ENCODE data around the gene TRIM47. TPM values are rescaled to one million over a fixed set of nuclear protein-coding genes. Genes with fewer than 3 reads are reported as not detected.

Gene TRIM47, protein sequence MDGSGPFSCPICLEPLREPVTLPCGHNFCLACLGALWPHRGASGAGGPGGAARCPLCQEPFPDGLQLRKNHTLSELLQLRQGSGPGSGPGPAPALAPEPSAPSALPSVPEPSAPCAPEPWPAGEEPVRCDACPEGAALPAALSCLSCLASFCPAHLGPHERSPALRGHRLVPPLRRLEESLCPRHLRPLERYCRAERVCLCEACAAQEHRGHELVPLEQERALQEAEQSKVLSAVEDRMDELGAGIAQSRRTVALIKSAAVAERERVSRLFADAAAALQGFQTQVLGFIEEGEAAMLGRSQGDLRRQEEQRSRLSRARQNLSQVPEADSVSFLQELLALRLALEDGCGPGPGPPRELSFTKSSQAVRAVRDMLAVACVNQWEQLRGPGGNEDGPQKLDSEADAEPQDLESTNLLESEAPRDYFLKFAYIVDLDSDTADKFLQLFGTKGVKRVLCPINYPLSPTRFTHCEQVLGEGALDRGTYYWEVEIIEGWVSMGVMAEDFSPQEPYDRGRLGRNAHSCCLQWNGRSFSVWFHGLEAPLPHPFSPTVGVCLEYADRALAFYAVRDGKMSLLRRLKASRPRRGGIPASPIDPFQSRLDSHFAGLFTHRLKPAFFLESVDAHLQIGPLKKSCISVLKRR
- 21.0 TPM for total RNA-seq
- long read RNA-seq, transcript TRIM47-201 (6 exons, 2,266 nt) = major isoform, 38 of 58 reads
- long read RNA-seq, partial matches to known transcripts = 7 of 58 reads
- long read RNA-seq, other reads (novel, unspliced or antisense) = 11 of 58 reads

DNA sequence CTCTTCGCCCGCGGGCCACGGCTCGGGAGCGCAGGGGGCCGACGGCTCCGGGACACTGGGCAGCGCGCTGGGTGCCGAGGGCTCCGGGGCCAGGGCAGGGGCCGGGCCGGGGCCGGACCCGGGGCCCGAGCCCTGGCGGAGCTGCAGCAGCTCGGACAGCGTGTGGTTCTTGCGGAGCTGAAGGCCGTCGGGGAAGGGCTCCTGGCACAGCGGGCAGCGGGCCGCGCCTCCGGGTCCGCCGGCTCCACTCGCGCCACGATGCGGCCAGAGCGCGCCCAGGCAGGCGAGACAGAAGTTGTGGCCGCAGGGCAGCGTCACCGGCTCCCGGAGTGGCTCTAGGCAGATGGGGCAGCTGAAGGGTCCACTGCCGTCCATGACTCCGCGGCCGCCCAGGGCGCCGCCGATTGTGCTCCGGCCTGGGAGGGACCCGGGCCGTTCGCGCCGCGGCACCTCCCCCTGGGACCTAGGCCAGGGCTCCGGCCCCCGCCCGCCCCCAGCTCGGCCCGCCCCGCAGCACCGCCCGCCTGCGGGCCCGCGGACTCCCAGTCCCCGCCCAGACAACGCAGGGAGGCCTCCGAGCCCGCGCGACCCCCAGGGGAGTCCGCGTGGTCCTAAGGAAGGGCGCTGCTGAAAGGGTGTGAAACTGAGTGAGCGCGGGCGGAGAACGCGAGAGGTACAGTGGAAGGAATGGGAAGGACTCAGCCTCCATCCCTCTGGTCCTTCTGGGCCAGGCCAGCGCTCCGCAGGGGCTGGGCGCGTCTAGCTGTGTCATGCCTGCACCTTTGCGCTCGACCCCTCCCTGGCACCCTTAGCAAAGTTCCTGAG, at the start of gene TRIM47:
TSS of gene TRIM47 (minus strand) at position 408 of the 825 bp plus-strand sequence. CDS start at position 375, 33 bp downstream.
- peak within 1 kb of the TSS; percentile 67 for H3K4me3 ChIP-seq
- peaks cover 25% of the 10 kb centered on the region for H3K36me3 ChIP-seq
- no peaks in the 10 kb centered on the region for H3K9me3 ChIP-seq
- TF ChIP-seq CTCF (IDR thresholded peaks at IDR 0.05) = no peak
- H3K4me1 ChIP-seq = peaks cover 48% of the 10 kb centered on the region
- peak within 1 kb of the TSS; percentile 93 for H3K27ac ChIP-seq
- DNase-seq (peak; percentile 73), ATAC-seq (peak; percentile 58 to 63)
- intact Hi-C loops (cut with DNase I) = no loop called here
- no peaks in the 10 kb centered on the region for H3K27me3 ChIP-seq (ENCODE audit: low read depth)

DNA sequence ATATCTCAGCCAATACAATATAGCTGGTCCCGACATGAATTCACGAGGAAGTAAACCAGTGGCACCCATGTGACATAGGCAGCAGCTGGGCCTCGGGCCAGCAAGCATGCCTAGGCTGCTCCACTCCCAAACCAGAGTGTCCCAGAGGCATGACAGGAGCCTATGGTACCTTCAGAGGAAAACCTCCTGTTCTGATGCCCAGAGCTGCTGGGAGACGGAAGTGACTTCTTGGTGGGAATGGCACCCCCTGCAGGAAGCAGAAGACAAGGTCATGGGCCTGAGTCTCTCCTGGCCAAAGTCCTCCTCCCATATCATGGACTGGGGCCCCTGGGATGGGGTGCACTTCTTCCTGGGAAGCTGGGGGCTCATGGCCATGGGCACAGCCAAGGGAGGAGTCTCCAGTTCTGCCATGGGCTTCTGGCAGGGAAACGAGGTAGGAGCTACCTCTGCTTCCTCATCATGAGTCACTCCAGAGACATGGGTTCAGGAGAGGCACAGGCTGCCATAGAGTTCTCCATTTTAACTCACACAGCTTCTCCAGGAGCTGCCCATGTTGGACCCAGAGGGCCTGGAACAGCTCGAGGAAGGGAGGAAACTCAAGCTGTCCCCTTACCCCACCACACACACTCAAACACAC, 49.0 kb upstream of the TRIM47 start:
- Histone ChIP-seq H3K36me3 (peaks cover 13% of the 10 kb centered on the region), H3K27me3 (ENCODE audit: low read depth) (no peaks in the 10 kb centered on the region), H3K9me3 (no peaks in the 10 kb centered on the region), H3K4me1 (peaks cover 8% of the 10 kb centered on the region), H3K4me3 (no peak overlapping the region), H3K27ac (peak overlapping the region; percentile 4)
- ATAC-seq = peak; percentile 82 to 86
- intact Hi-C loops (cut with DNase I) = no loop called here
- peak; percentile 52 for TF ChIP-seq CTCF (IDR thresholded peaks at IDR 0.05)
- peak; percentile 71 for DNase-seq

GRCh38 chr17:75926456-75926855, 48.1 kb upstream of the TRIM47 start:
- Histone ChIP-seq H3K36me3 (peaks cover 13% of the 10 kb centered on the region), H3K4me3 (no peak overlapping the region), H3K4me1 (peaks cover 8% of the 10 kb centered on the region), H3K27me3 (ENCODE audit: low read depth) (no peaks in the 10 kb centered on the region), H3K27ac (no peak overlapping the region), H3K9me3 (no peaks in the 10 kb centered on the region)
- TF ChIP-seq CTCF (IDR thresholded peaks at IDR 0.05) = no peak
- intact Hi-C loops (cut with DNase I) = no loop called here
- ATAC-seq (no peak), DNase-seq (no peak)

DNA sequence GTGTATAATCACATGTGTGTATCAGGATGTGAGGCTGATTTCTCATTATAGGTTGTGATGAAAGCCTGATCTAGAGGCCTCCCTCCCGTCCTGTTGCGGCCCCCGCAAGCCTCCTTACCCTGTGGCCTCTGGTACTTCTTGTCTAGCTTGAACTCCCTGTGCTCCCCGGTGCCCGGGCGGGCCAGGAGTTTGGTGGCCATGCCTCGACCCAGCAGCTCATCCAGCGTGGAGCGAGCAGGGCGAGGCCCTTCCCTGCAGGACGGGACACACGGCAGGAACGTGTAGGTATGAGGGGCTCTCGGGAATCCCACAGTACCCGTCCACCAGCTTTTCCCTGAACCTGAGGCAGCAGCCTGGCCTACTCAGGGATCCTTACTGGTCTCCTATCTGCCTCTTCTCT, 47.5 kb upstream of the TRIM47 start:
- DNase-seq = no peak
- no peak overlapping the region for H3K4me3 ChIP-seq
- no peak for TF ChIP-seq CTCF (IDR thresholded peaks at IDR 0.05)
- H3K27me3 ChIP-seq (ENCODE audit: low read depth) = no peaks in the 10 kb centered on the region
- H3K36me3 ChIP-seq = peaks cover 13% of the 10 kb centered on the region
- intact Hi-C loops (cut with DNase I) = no loop called here
- H3K27ac ChIP-seq = no peak overlapping the region
- no peaks in the 10 kb centered on the region for H3K9me3 ChIP-seq
- H3K4me1 ChIP-seq = peaks cover 8% of the 10 kb centered on the region
- ATAC-seq = no peak

DNA sequence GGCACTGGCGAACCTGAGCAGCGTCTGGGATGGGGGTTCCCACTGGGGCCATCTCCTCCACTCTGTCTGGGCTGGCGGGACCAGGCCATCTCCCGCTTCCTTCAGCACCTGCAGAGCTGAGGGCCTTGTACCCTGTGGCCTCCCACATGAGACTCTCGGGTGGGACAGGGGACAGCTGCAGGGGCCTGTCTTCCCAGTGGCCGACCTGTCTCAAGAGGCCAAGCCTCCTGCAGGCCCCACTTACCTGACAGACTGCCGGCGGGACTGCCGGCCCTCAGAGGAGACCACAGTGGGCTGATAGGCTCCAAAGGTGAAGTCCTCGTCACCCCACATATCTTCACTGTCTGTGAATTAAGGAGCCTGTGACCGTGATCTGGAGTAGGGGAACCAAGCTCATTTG, 46.7 kb upstream of the TRIM47 start:
- no peak for DNase-seq
- intact Hi-C loops (cut with DNase I) = no loop called here
- Histone ChIP-seq H3K9me3 (no peaks in the 10 kb centered on the region), H3K4me3 (no peak overlapping the region), H3K27me3 (ENCODE audit: low read depth) (no peaks in the 10 kb centered on the region), H3K4me1 (peaks cover 8% of the 10 kb centered on the region), H3K36me3 (peaks cover 13% of the 10 kb centered on the region), H3K27ac (no peak overlapping the region)
- TF ChIP-seq CTCF (IDR thresholded peaks at IDR 0.05) = no peak
- no peak for ATAC-seq

Data from lower lobe of right lung (tissue), 2 donors.